SIG-M5 treated with dmso at 0.1 percent for 504 hours (cell line): ENCODE measurements around the gene TBC1D2B.

Source experiments
- DNase-seq: peaks from one replicate; lab custom pipeline; 2025; ENCODE audit not compliant: unreplicated experiment; lab: John Stamatoyannopoulos, UW

Gene TBC1D2B

DNA sequence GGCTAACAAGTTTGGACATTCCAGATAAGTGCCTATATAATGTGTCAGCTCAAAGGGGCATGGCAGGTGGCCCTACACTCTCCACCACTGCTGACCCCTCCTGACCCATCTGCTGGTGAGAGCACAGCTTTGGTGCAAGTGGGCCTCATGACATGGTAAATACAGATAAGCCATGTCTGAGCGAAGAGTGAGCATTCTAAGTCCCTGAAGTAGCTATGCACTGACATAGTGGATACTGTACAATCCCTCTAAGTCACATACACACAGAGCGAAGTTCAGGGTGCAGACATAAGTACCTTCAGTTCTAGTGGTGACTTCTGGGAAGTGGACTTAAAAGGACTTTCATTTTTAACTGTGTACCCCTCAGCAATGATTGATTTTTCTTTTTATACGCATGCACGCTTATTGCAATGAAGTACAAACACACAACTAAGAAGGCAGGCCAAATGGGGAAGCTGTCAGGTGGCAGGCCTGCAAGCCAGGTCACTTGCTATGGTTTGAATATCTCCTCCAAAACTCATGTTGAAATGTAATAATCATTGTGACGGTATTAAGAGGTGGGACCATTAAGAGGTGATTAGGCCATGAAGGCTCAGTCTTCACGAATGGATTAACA lies 41.5 kb downstream of the TBC1D2B start:
- DNase-seq: no peak

DNA sequence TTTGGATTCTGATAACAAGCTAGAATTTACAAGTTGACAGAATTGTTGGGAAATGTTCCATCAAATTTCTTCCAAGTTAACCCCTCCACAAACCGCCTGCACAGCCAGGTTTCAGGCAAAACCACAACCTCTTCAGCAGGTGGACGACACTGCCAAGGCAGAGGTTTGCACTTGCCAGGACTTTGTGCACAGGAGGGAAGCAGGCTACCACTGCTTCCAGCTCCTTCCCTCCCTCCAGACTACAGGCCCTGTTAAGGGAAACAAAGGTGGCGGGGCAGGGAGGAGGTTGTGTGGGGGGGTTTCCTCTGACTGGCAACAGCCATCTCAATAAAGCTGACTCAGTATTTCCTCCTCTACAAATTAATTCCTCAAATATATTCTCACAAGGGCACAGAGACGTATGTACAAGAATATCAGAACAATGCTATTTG lies 42.2 kb downstream of the TBC1D2B start:
- DNase-seq: no peak

DNA sequence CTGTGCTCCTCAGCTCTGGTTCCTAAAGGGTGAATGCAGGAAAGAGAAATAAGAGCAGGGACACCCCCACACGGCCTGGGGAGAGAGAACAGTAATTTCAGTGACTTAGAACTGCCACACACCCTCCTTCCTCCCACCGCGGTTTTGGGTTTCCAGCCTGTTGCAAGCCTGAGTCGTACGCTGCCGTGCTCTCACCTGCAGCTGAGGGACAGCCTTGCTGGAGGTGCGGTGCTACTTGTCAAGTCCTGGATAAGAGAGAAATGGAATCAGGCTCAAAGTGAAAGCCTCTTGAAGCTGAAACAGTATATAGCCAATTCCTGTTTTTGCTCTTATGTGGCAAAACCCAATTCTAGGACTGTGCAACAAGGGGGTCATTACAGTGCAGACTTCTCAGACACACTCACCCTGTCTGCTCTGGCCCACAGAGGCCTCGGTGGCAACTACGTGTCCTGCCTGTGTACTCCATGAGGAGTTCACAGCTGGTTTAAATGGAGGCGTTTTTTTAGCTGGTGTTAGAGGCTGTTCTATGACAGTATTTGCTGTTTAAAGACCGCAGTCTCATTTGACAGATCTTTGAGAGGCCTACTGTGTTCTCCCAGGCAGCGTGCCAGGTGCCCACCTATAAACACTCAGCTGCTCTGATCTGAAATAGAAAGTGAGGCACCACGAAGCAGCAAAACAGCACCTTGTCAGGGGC lies 42.9 kb downstream of the TBC1D2B start:
- DNase-seq: peak; percentile 26

DNA sequence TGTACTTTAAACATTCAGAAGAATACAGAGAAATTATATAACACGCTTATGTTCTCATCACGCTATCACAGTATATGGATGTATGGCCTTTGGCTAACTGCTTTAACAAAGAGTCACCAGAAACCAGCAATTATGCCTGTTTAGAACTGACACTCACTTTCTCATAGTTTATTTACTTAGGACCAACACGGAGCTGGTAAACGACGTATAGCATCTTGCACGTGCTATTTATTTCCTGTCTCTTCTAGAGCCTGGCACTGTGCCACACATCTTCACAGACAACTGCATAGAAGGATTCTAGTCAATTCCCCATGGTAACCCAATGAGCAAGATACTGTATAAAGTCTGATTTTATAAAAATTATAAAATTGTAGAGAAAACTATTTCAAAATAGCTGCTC lies 43.6 kb downstream of the TBC1D2B start:
- no peak for DNase-seq

DNA sequence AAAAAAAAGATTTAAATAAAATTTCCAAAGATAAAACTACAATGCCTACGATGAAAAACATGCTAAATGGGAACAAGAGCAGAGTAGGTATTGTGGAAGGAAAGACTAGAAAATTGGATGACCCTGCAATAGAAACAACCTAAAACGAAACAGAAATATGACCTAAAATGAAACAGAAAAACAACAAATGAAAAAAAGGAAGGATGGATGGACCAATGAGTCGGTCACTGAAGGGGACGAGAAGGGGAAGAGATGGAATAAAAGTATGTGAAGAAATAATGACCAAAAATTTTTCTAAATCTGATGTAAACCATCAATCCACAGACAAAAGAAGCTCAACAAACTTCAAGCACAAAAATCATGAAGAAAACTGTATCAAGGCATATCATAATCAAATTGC lies 44.8 kb downstream of the TBC1D2B start:
- no peak for DNase-seq

DNA sequence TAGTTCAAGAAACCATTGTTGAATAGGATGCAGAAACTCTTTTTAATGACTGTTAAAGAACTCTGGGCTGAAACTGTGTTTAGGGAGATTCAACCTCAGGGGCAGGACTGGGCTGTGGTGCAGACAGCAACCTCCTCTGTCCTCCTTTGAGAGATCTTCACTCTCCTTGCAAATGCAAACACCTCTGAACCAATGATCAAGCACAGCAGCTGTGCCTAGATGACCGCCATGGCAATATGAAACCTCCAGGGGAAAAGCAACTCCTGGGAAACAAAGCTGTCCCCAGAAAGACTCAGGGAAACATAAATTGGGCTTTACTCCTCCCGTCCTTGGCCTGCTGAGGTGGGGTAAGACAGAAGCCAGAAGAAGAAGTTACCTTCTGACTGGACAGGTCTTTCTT lies 52.6 kb downstream of the TBC1D2B start:
- no peak for DNase-seq

DNA sequence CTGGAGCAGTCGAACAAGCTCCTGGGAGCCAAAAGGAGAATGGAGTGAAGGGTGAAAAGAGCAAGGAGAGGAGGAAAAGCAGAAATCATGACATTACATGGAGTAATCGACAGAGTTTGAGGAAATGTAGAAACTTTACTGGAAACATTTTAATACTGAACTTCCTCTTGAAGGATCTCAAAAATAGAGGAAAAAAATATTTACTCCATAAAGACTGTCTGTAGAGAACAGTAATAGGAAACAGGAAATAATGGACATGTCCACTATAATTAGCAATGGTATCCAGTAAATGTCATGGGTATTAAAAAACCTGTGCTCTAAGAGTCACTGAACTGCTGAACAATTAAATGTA lies 53.0 kb downstream of the TBC1D2B start:
- DNase-seq: no peak

DNA sequence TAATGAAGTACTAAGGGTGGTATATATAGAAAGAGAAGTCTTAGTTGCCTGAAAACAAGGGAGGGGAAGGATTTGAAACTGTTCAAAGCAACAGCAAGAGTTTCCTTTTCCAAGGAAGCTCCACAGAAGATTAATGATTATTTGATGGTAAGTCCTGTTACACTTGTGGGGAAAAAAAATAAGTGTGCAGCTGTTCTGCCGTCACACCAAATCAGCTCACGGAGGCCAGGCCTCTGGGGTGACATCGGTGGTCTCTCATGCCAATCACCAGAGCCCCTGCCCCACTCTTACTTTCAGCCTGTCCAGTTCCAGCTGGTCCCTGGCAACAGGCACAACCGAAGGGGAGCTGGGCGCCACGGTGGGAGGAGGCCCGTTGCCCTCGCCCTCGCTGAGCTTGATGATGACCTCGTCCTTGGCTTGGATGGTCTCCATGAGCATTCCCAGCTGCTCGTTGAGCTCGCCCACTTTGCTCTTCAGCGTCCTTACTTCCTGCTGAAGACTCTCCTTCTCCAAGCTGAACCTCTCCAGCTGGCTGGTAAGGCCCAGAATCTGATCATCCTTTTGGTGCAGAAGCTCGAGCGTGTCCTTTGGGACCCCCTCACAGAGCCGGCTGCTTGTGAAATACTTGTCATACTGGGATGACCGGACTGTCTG lies 53.5 kb downstream of the TBC1D2B start:
- DNase-seq: no peak

DNA sequence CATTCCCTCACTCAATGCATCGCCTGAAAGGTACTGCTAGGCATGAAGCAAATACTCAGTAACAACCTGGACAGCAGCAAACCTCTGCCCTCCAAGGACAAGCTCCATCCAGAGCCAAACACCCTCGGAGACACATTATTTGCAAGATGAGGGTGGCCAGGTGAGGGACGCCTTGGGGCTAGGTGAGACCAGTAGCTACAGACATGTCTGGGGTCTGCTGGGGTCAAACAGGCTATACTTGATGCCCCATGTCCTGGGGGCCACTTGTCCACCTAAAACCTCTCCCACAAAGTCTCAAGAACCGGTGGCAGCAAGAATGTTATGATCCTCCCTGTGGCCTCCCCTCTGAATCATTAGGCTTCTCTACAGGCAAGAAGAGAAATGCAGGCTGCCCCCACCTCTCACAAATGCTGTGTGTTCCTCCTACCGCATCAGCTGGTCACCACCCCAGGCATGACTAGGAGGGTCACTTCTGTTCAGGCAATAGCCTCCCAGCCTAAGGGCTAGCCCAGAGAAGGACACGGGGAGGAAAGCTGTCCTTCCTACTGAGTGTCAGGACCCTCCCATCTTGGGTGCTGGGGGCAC lies 54.3 kb downstream of the TBC1D2B start:
- no peak for DNase-seq

DNA sequence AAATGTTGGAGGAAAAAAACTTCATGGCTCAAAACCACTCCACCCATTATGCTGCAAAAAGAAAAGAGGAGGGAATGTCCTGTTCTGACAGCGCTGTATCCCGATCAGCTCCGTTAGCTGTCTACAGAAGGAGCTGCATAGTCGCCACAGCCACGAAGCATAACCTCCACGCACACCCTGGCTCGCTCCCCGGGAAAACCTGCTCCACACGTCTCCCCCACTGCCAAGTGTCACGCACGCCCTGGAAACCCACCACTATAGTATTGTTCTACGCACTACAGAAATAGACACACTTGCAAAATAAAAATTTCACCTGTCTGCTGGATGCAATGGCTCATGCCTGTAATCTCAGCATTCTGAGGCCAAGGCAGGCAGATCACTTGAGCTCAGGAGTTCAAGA lies 55.8 kb downstream of the TBC1D2B start:
- no peak for DNase-seq

DNA sequence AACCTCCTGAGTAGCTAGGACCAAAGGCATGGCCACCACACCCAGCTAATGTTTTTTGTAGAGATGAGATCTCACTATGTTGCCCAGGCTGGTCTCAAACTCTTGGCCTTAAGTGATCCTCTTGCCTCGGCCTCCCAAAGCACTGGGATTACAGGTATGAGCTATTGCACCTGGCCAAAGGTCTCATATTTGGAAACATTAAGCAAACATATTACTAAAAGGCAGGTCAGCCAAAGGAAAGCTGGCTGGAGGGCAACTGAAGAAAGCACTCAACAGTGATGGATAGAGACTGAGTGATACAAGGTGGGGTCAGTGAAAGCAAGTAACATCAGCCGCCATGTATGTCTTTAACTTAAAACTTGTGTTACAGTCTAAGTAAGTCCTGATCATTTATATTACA lies 57.5 kb downstream of the TBC1D2B start:
- no peak for DNase-seq

DNA sequence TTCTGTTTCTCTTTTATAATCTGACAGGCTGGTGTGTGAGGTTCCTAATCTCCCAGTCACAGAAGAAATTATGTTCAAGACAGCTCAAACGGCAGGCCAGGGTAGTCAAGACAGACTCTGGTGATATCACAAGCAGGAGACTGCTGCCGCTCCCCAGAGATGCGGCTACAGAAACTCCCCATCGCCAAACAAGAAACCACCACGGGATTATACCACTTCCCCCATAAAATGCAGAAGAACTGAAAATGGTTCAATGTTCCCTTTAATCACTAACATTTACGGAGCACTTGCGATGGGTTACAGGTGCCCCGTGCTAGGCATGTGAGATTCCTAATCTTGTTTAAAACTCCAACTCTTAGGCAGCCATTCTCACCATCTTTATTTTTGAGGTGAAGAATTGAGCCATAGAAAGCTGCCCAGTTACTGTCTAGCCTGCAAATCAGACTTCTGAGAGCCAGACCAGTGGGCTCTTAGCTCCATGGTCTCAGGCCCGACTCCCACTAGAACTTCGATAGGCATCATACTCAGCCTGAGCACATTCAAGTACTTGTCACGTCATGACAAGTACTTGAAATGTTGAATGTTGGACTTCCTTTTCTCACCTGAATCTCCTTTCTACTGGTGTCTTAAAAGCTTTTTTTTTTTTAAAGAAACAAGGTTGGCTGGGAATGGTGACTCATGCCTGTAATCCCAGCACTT lies 58.4 kb downstream of the TBC1D2B start:
- DNase-seq: peak; percentile 32

DNA sequence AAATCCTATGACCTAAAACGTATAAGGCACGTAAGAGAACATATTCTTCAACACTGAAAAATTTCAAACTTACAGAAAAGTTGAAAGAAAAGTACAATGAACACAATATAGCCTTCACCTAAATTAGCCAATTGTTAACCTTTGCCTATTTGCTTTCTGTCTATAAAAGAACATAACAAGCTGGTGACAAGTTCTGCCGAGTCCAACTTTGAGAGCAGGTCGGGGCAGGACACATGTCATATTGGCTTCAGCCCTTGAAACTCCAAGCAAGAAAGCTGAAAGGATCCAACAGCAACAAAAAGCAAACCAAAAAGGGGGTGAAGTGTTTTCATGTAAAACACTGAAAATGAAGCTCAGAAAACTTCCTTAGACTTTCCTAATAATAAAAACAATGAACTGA lies 59.1 kb downstream of the TBC1D2B start:
- no peak for DNase-seq

DNA sequence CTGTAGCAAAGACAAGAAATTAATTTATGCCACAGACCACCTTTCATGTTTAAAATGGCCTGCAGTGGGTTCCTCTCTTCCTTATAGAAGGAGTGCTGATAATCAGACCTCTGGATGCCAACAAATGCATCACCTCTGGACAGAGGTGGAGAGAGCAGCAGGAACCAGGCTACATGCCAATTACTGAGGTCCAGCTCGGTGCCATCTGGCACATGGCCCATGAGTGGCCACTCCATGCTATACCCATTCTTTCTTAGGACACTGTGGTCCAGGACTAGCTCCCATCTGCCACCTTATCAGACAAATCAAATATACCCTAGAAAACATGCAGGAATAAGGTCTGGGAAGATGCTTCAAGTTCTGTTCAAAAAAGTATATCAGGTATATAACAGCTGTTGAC lies 60.7 kb downstream of the TBC1D2B start:
- no peak for DNase-seq

DNA sequence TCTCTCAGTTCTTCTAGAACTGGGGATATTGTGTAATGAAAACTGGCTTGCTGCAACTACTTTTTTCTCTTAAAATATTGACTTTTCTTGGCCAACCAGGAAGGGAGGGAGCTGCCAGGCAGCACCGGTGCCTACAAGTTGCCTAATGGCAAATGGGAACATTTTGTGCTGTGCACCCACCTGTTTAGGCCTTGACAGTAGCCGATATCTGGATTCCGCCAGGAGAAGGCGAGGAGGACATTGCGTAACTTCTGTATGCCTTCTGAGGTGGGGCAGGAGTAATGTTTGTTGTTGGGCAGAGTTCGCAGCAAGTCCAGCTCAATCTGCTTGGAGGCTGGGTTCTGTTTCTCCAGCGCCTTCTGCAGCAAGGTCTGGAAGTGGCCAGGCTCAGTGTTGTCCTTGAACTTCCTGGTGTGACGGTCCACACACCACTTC lies 64.9 kb downstream of the TBC1D2B start:
- peak; percentile 24 for DNase-seq

DNA sequence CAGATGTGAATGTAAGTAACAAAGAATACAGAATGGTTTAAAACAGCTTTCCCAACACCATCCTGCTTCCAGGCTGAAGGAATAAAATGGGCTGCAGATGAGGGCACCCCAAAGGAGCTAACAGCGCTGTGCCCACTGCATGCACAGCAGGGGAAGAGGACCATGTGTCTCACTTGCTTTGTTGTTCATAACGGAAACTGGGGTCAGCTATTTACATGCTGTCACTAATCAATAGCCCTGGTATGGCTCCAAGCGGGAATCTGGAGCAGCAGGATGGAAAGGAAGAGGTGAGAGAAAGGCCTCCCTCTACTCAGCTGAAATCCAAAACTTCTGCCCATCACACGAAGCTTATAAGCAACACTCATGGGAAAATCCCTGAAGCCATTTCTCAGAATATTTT lies 67.4 kb downstream of the TBC1D2B start:
- DNase-seq: no peak

DNA sequence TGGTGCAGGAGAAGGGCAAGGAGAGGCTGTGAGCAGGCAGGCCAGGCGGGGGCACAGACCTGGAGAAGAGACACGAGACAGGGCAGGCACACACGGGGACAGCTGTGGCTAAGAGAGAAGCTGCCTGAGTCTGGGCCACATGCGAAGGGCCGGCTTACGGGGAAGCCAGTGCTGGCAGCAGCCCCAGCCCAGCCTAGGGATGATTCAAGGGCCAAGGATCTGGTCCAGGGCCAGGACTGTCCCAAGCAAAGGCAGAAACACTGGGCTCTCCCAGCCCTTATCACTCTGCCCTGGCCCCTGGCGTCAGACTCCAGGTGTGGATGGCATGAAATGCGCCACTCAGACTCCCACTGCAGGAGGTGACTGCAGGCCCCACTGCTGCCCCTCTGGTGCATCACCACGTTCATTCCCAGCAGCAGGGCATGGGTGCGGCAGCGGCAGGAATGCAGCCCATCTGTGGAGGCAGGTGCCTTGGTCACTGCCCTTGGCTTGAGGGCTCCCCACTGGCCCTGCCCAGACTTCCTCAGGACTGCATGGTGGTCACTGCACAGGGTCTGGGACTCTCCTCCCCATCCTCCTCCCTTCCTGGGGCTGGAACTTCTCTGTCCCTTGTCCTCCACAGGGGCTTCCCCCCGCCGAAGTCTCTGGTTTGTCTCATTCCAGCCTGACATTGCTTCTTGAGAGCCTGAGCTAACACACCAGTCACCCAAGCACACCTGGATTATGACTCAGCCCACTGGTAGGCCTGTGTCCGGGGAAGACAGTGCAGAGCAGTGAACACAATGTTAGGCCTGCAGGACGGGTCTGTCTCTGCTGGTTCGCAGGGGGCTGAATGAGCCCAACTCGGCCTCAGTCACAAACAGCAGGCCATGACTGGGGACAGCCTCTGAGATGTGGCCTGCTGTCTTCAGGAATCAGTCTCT lies 69.3 kb downstream of the TBC1D2B start:
- no peak for DNase-seq

DNA sequence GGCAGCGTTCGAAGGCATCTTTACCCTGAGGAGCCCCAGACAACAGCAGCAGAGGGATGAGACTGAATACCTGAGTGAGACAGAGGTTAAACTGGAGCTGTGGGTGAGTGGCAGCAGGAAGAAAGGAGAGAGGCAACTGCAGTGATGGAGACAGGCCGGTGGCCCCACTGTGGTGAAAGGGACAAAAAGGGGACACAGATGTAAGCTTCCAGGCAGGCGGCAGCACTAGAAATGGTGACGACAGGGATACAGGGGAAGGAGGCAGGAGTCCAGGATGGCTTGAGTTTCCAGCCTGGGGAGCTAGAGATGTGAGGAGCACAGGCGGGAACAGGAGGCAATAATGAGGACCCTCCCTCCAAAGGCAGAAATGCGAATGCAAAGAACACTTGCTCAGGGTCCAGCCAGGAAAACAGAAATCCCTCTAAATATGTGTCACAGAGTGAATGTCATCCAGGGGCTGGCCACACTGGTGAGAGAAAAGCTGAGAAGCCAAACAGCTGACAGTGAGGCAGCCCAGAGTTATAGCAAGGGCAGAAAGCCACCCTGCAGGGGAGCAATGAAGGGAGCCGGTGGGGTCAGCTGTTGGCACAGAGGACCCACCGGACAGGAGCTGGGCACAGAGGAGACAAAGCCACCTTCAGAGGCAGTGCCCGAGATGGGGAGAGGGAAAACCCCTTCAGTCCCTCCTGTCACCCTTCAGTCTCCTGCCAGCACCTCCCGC lies 70.1 kb downstream of the TBC1D2B start:
- DNase-seq: no peak

DNA sequence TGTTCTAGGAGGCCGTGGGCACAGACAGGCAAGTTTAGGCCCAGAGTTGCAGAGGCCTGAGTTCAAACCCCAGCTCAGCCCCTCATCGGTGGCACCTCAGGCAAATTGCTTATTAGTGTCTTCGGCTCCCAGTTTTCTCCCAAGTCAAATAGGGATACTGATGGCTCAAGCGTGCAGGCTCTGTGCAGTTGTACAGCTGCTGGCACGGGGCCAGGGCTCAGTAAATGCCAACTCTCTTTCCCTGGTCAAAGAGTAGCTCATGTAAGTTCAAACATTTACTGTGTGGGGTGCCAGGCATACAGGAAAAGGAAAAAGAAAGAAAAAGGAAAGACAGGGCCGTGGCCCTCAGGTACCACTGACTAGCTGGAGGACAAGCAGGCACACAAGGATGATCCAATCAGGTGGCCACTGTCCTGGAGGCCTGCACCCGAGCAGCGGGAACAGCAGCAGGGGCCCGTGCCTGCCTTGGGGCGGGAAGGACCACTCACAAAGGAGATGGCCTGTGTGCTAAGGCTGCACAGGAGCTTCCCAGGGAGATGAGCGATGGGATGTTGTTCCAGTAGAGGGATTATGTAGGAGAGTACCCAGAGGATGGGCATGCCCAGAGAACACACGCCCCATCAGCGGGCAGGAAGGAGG lies 70.8 kb downstream of the TBC1D2B start:
- no peak for DNase-seq
